ENCODE measurements around the gene SYT12. TPM values are rescaled to one million over a fixed set of nuclear protein-coding genes. Genes with fewer than 3 reads are reported as not detected.

The SYT12 gene
- total and polyA plus RNA-seq, 2 of the 8 experiments (the other 6 are each of a cell fraction or from before 2014, with no cell fraction given) = 1.4 to 3.3 TPM

DNA sequence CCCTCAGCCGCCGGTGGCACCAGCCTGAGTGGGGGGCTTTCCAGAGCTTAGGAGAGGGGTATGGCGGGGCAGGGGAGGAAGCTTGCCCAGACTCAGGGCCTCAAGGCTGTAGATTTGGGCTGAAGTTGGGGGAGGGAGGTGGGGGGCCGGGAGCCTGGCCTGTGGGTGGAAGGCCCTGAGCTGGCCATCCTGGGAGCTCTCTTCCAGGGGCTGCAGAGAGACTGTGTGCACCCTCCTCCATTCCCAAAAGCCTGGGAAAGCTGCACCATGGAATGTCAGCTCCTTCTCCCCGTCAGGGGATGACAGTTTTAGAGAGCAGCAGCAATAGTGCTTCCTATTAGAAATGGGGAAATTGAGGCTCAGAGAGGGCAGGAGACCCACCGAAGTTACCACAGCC, 1.0 kb downstream of the SYT12 start:
- Histone ChIP-seq H4K91ac (replicated peaks; ENCODE audit: insufficient read length, low read length) (no peak overlapping the region), H4K5ac (ENCODE audit: insufficient read length, low read depth, low read length) (no peak overlapping the region), H2BK15ac (ENCODE audit: low read length) (no peak overlapping the region), H3K9ac (replicated peaks in 1 of 4; ENCODE audit: extremely low read depth in 1 of 4, low read depth in 3 of 4, low read length in 3 of 4) (no peak overlapping the region), H3K4me3 (ENCODE audit: extremely low read depth in 1 of 4, insufficient read depth in 2 of 4, low read depth in 3 of 4, low read length in 4 of 4) (peak overlapping the region in 3 of 4 experiments; percentile 36 to 63 (median 49); a peak in 5 of 8 replicates), H3K79me2 (ENCODE audit: control insufficient read depth in 1 of 2, insufficient read depth in 2 of 2, low read length in 2 of 2) (no peaks in the 10 kb centered on the region), H3K79me1 (ENCODE audit: low read depth, low read length) (no peaks in the 10 kb centered on the region; the same call in 1 of the 2 replicates), H3K4me1 (replicated peaks in 1 of 4; ENCODE audit: control insufficient read depth in 3 of 4, insufficient read depth in 4 of 4, low read length in 3 of 4) (peaks cover 2 to 9% (median 7%) of the 10 kb centered on the region in 4 experiments; a peak in 6 of 7 replicates), H3K4ac (replicated peaks; ENCODE audit: insufficient read length, low read depth, low read length) (no peak overlapping the region), H3K56ac (replicated peaks; ENCODE audit: insufficient read length, low read depth, low read length) (no peak overlapping the region), H3K18ac (ENCODE audit: extremely low read depth, low read length) (no peak overlapping the region), H3K9me3 (ENCODE audit: insufficient read depth in 2 of 2, low read depth in 1 of 2, low read length in 1 of 2) (peaks cover 3 to 4% of the 10 kb centered on the region in 2 experiments; a peak in 2 of 4 replicates), H3K23ac (ENCODE audit: insufficient read length) (no peak overlapping the region), H4K8ac (ENCODE audit: extremely low read depth, insufficient read depth, low read length) (no peak overlapping the region), H3K27me3 (replicated peaks in 1 of 4; ENCODE audit: control insufficient read depth in 3 of 4, extremely low read depth in 1 of 4, insufficient read depth in 3 of 4, low read length in 3 of 4) (peaks cover 24 to 37% (median 29%) of the 10 kb centered on the region in 4 experiments), H2BK12ac (ENCODE audit: low read depth, low read length) (no peak overlapping the region), H3K23me2 (ENCODE audit: low read depth, low read length) (peaks cover 7% of the 10 kb centered on the region), H2AK5ac (ENCODE audit: low read depth, low read length) (no peak overlapping the region), H3K14ac (ENCODE audit: insufficient read length) (no peak overlapping the region), H2AFZ (ENCODE audit: low read length) (no peak overlapping the region), H2BK120ac (replicated peaks; ENCODE audit: low read depth, low read length) (no peak overlapping the region), H4K20me1 (replicated peaks in 1 of 2; ENCODE audit: control insufficient read depth in 1 of 2, insufficient read depth in 2 of 2, low read length in 2 of 2) (peaks cover 0 to 5% of the 10 kb centered on the region in 2 experiments), H2BK5ac (ENCODE audit: low read depth, low read length) (no peak overlapping the region), H3K27ac (ENCODE audit: low read depth, low read length) (no peak overlapping the region), H2BK20ac (ENCODE audit: low read length) (no peak overlapping the region), H3K4me2 (ENCODE audit: insufficient read depth in 1 of 2, low read depth in 2 of 2, low read length in 2 of 2) (peak overlapping the region; percentile 92 to 96), H3K36me3 (ENCODE audit: control insufficient read depth in 2 of 4, insufficient read depth in 4 of 4, low read length in 3 of 4) (no peaks in the 10 kb centered on the region)
- TF ChIP-seq EZH2 (IDR thresholded peaks at IDR 0.05; ENCODE audit: low read depth, low read length, severe bottlenecking) (peak; percentile 2), EP300 (IDR thresholded peaks at IDR 0.05; ENCODE audit: borderline replicate concordance in 1 of 2, low read depth in 2 of 2, low read length in 2 of 2) (no peak), SUZ12 (IDR thresholded peaks at IDR 0.05; ENCODE audit: low read length) (peak; percentile 25; the same call in 1 of the 2 replicates), SIN3A (conservative IDR thresholded peaks at IDR 0.05 in 1 of 2, IDR thresholded peaks at IDR 0.05 in 1 of 2; ENCODE audit: low read depth in 1 of 2, low read length in 2 of 2) (no peak)
- POLR2A ChIA-PET (ENCODE audit: partially characterized antibody) = interaction anchor here (0.8 to 1.5 kb wide), 4 partner anchors 9 to 19 kb away, joined by 3 to 6 read pairs (median 3); no protein-coding TSS in a partner anchor
- 60% methylated on average over 5 of the region's 6 CpGs; no CpG with 5 or more reads in 1 of the 2 experiments for WGBS, 2 experiments (ENCODE audit: extremely low coverage in 1 of 2, insufficient coverage in 1 of 2, insufficient read length in 1 of 2, insufficient replicate concordance in 2 of 2, low coverage in 1 of 2, low lambda C conversion rate in 2 of 2, missing lambda C conversion rate in 1 of 2)
- DNase-seq (ENCODE audit: low read depth in 1 of 2, low spot score in 2 of 2) (no peak), FAIRE-seq (no peak)
- CTCF ChIA-PET (ENCODE audit: partially characterized antibody) = interaction anchor here (0.6 to 4.3 kb wide), 6 partner anchors 14 to 204 kb away, joined by 3 to 32 read pairs (median 4); partner anchors contain the start of gene C11orf86
